ENCODE results near the gene DPYD. TPM values are rescaled to one million over a fixed set of nuclear protein-coding genes. Genes with fewer than 3 reads are reported as not detected.

The DPYD gene
- total and polyA plus RNA-seq, 4 experiments from 2014 or later = 49.7 to 58.4 (median 51.9) TPM

GRCh38 chr1:97160818-97161217, 760.0 kb downstream of the DPYD start:
- CTCF ChIA-PET (ENCODE audit: partially characterized antibody) = no interaction called here
- no peaks in the 10 kb centered on the region for H3K9me3 ChIP-seq (ENCODE audit: control insufficient read depth in 1 of 2, low read length in 2 of 2)
- Mint-ChIP-seq H3K4me3 (no peak overlapping the region), H3K27ac (no peak overlapping the region), H3K9me3 (peaks cover 0 to 21% (median 16%) of the 10 kb centered on the region in 8 donors), H3K36me3 (peaks cover 37 to 60% of the 10 kb centered on the region in 2 donors), H3K27me3 (no peaks in the 10 kb centered on the region), H3K4me1 (no peaks in the 10 kb centered on the region)
- POLR2A ChIA-PET (ENCODE audit: partially characterized antibody) = no interaction called here
- H3K4me3 ChIP-seq (ENCODE audit: low read length in 2 of 2) = no peak overlapping the region
- no peaks in the 10 kb centered on the region for H3K4me1 ChIP-seq (ENCODE audit: insufficient read depth, low read length)
- no peaks in the 10 kb centered on the region for H3K36me3 ChIP-seq (ENCODE audit: insufficient read depth, low read length)
- no peak for DNase-seq
- no peaks in the 10 kb centered on the region for H3K27me3 ChIP-seq (ENCODE audit: insufficient read depth, low read length)
- intact Hi-C loops (cut with micrococcal nuclease) = no loop called here
- H3K27ac ChIP-seq (ENCODE audit: low read depth, low read length) = no peak overlapping the region

- no peak overlapping the region for H3K27ac ChIP-seq (ENCODE audit: low read depth, low read length)
- Mint-ChIP-seq H3K4me1 (no peaks in the 10 kb centered on the region), H3K4me3 (no peak overlapping the region), H3K9me3 (peaks cover 0 to 20% (median 12%) of the 10 kb centered on the region in 8 donors), H3K27me3 (no peaks in the 10 kb centered on the region), H3K27ac (no peak overlapping the region), H3K36me3 (peaks cover 38 to 63% of the 10 kb centered on the region in 2 donors)
- POLR2A ChIA-PET (ENCODE audit: partially characterized antibody) = no interaction called here
- H3K27me3 ChIP-seq (ENCODE audit: insufficient read depth, low read length) = no peaks in the 10 kb centered on the region
- H3K4me3 ChIP-seq (ENCODE audit: low read length in 2 of 2) = no peak overlapping the region
- H3K36me3 ChIP-seq (ENCODE audit: insufficient read depth, low read length) = no peaks in the 10 kb centered on the region
- CTCF ChIA-PET (ENCODE audit: partially characterized antibody) = no interaction called here
- DNase-seq = no peak
- intact Hi-C loops (cut with micrococcal nuclease) = no loop called here
- H3K4me1 ChIP-seq (ENCODE audit: insufficient read depth, low read length) = no peaks in the 10 kb centered on the region
- H3K9me3 ChIP-seq (ENCODE audit: control insufficient read depth in 1 of 2, low read length in 2 of 2) = no peaks in the 10 kb centered on the region
Measured at GRCh38 chr1:97159342-97159741, 761.5 kb downstream of the DPYD start.

GRCh38 chr1:97158691-97159096, 762.1 kb downstream of the DPYD start:
- Mint-ChIP-seq H3K4me3 (no peak overlapping the region), H3K9me3 (peaks cover 0 to 15% (median 11%) of the 10 kb centered on the region in 8 donors), H3K4me1 (no peaks in the 10 kb centered on the region), H3K36me3 (peaks cover 36 to 63% of the 10 kb centered on the region in 2 donors), H3K27ac (no peak overlapping the region), H3K27me3 (no peaks in the 10 kb centered on the region)
- H3K36me3 ChIP-seq (ENCODE audit: insufficient read depth, low read length) = no peaks in the 10 kb centered on the region
- no peak for DNase-seq
- CTCF ChIA-PET (ENCODE audit: partially characterized antibody) = no interaction called here
- H3K9me3 ChIP-seq (ENCODE audit: control insufficient read depth in 1 of 2, low read length in 2 of 2) = no peaks in the 10 kb centered on the region
- H3K27ac ChIP-seq (ENCODE audit: low read depth, low read length) = no peak overlapping the region
- intact Hi-C loops (cut with micrococcal nuclease) = no loop called here
- no peak overlapping the region for H3K4me3 ChIP-seq (ENCODE audit: low read length in 2 of 2)
- H3K4me1 ChIP-seq (ENCODE audit: insufficient read depth, low read length) = no peaks in the 10 kb centered on the region
- POLR2A ChIA-PET (ENCODE audit: partially characterized antibody) = no interaction called here
- H3K27me3 ChIP-seq (ENCODE audit: insufficient read depth, low read length) = no peaks in the 10 kb centered on the region

GRCh38 chr1:97157991-97158390, 762.8 kb downstream of the DPYD start:
- H3K9me3 ChIP-seq (ENCODE audit: control insufficient read depth in 1 of 2, low read length in 2 of 2) = no peaks in the 10 kb centered on the region
- H3K27me3 ChIP-seq (ENCODE audit: insufficient read depth, low read length) = no peaks in the 10 kb centered on the region
- intact Hi-C loops (cut with micrococcal nuclease) = no loop called here
- Mint-ChIP-seq H3K27me3 (no peaks in the 10 kb centered on the region), H3K27ac (no peak overlapping the region), H3K4me1 (no peaks in the 10 kb centered on the region), H3K36me3 (peaks cover 36 to 64% of the 10 kb centered on the region in 2 donors), H3K9me3 (peaks cover 0 to 10% (median 6%) of the 10 kb centered on the region in 8 donors), H3K4me3 (no peak overlapping the region)
- no peaks in the 10 kb centered on the region for H3K36me3 ChIP-seq (ENCODE audit: insufficient read depth, low read length)
- POLR2A ChIA-PET (ENCODE audit: partially characterized antibody) = no interaction called here
- no peak overlapping the region for H3K27ac ChIP-seq (ENCODE audit: low read depth, low read length)
- CTCF ChIA-PET (ENCODE audit: partially characterized antibody) = no interaction called here
- no peak for DNase-seq
- H3K4me3 ChIP-seq (ENCODE audit: low read length in 2 of 2) = no peak overlapping the region
- no peaks in the 10 kb centered on the region for H3K4me1 ChIP-seq (ENCODE audit: insufficient read depth, low read length)

- Histone ChIP-seq H3K36me3 (ENCODE audit: insufficient read depth, low read length) (no peaks in the 10 kb centered on the region), H3K27ac (ENCODE audit: low read depth, low read length) (no peak overlapping the region), H3K4me3 (ENCODE audit: low read length in 2 of 2) (no peak overlapping the region), H3K9me3 (ENCODE audit: control insufficient read depth in 1 of 2, low read length in 2 of 2) (no peaks in the 10 kb centered on the region), H3K4me1 (ENCODE audit: insufficient read depth, low read length) (no peaks in the 10 kb centered on the region), H3K27me3 (ENCODE audit: insufficient read depth, low read length) (no peaks in the 10 kb centered on the region)
- POLR2A ChIA-PET (ENCODE audit: partially characterized antibody) = no interaction called here
- intact Hi-C loops (cut with micrococcal nuclease) = no loop called here
- DNase-seq = no peak
- H3K9me3 Mint-ChIP-seq = peaks cover 0 to 4% (median 0%) of the 10 kb centered on the region in 8 donors
- no peaks in the 10 kb centered on the region for H3K27me3 Mint-ChIP-seq
- CTCF ChIA-PET (ENCODE audit: partially characterized antibody) = interaction anchor here (1.8 kb wide), 1 partner anchor 10 kb away, joined by 4 read pairs; no protein-coding TSS in a partner anchor
- no peak overlapping the region for H3K27ac Mint-ChIP-seq
- H3K4me3 Mint-ChIP-seq = no peak overlapping the region
- peaks cover 46 to 68% of the 10 kb centered on the region in 2 donors for H3K36me3 Mint-ChIP-seq
- H3K4me1 Mint-ChIP-seq = no peaks in the 10 kb centered on the region
Measured at GRCh38 chr1:97151651-97152050, 769.2 kb downstream of the DPYD start.

- H3K36me3 ChIP-seq (ENCODE audit: insufficient read depth, low read length) = no peaks in the 10 kb centered on the region
- H3K9me3 ChIP-seq (ENCODE audit: control insufficient read depth in 1 of 2, low read length in 2 of 2) = no peaks in the 10 kb centered on the region
- H3K27me3 Mint-ChIP-seq = no peaks in the 10 kb centered on the region
- intact Hi-C loops (cut with micrococcal nuclease) = no loop called here
- H3K27ac ChIP-seq (ENCODE audit: low read depth, low read length) = no peak overlapping the region
- no peak overlapping the region for H3K27ac Mint-ChIP-seq
- ChIA-PET CTCF (ENCODE audit: partially characterized antibody) (interaction anchor here (1.4 kb wide), 1 partner anchor 11 kb away, joined by 3 read pairs; no protein-coding TSS in a partner anchor), POLR2A (ENCODE audit: partially characterized antibody) (no interaction called here)
- DNase-seq = no peak
- H3K36me3 Mint-ChIP-seq = peaks cover 28 to 51% of the 10 kb centered on the region in 2 donors
- H3K4me3 Mint-ChIP-seq = no peak overlapping the region
- H3K4me3 ChIP-seq (ENCODE audit: low read length in 2 of 2) = no peak overlapping the region
- no peaks in the 10 kb centered on the region for H3K9me3 Mint-ChIP-seq
- no peaks in the 10 kb centered on the region for H3K27me3 ChIP-seq (ENCODE audit: insufficient read depth, low read length)
- H3K4me1 Mint-ChIP-seq = peaks cover 0 to 4% (median under 1%) of the 10 kb centered on the region in 4 donors
- H3K4me1 ChIP-seq (ENCODE audit: insufficient read depth, low read length) = no peaks in the 10 kb centered on the region
Measured at GRCh38 chr1:97145321-97145956, 775.4 kb downstream of the DPYD start.

GRCh38 chr1:97144527-97144926, 776.3 kb downstream of the DPYD start:
- Histone ChIP-seq H3K4me1 (ENCODE audit: insufficient read depth, low read length) (no peaks in the 10 kb centered on the region), H3K27ac (ENCODE audit: low read depth, low read length) (no peak overlapping the region), H3K36me3 (ENCODE audit: insufficient read depth, low read length) (no peaks in the 10 kb centered on the region), H3K27me3 (ENCODE audit: insufficient read depth, low read length) (no peaks in the 10 kb centered on the region), H3K9me3 (ENCODE audit: control insufficient read depth in 1 of 2, low read length in 2 of 2) (no peaks in the 10 kb centered on the region), H3K4me3 (ENCODE audit: low read length in 2 of 2) (no peak overlapping the region)
- intact Hi-C loops (cut with micrococcal nuclease) = no loop called here
- ChIA-PET CTCF (ENCODE audit: partially characterized antibody) (interaction anchor here (1.4 kb wide), 1 partner anchor 10 kb away, joined by 3 read pairs; no protein-coding TSS in a partner anchor), POLR2A (ENCODE audit: partially characterized antibody) (no interaction called here)
- Mint-ChIP-seq H3K4me1 (peaks cover 0 to 7% (median under 1%) of the 10 kb centered on the region in 4 donors), H3K4me3 (no peak overlapping the region), H3K27ac (no peak overlapping the region), H3K36me3 (peaks cover 25 to 43% of the 10 kb centered on the region in 2 donors), H3K27me3 (no peaks in the 10 kb centered on the region), H3K9me3 (no peaks in the 10 kb centered on the region)
- DNase-seq = no peak

Measured in CD4-positive, alpha-beta memory T cell (primary cell).